Ishikawa (cell line): ENCODE data around the gene GIMAP8.

Experiments
- CEBPB ChIP-seq: IDR thresholded peaks from 2 replicates; pipeline ENCODE4 v1.6.1; 2012
- CREB1 ChIP-seq: IDR thresholded peaks from 2 replicates; pipeline ENCODE4 v1.6.1; 2012; ENCODE audit warnings: low read depth
- EGR1 ChIP-seq: IDR thresholded peaks from 2 replicates; pipeline ENCODE4 v1.6.1; 2012
- EP300 ChIP-seq: IDR thresholded peaks from 2 replicates; pipeline ENCODE4 v1.6.1; 2012; ENCODE audit warnings: borderline replicate concordance
- FOXM1 ChIP-seq: IDR thresholded peaks from 2 replicates; pipeline ENCODE4 v1.6.1; 2012; ENCODE audit warnings: low read depth, borderline replicate concordance
- MAX ChIP-seq: IDR thresholded peaks from 2 replicates; pipeline ENCODE4 v1.6.1; 2012
- NFIC ChIP-seq: IDR thresholded peaks from 2 replicates; pipeline ENCODE4 v1.6.1; 2012
- RAD21 ChIP-seq: IDR thresholded peaks from 2 replicates; pipeline ENCODE4 v1.6.1; 2012; ENCODE audit warnings: low read depth
- REST ChIP-seq: IDR thresholded peaks from 2 replicates; pipeline ENCODE4 v1.6.1; 2012; ENCODE audit warnings: low read depth, mild to moderate bottlenecking
- TAF1 ChIP-seq: IDR thresholded peaks from 2 replicates; pipeline ENCODE4 v1.6.1; 2012; ENCODE audit warnings: low read depth, mild to moderate bottlenecking
- TCF12 ChIP-seq: IDR thresholded peaks from 2 replicates; pipeline ENCODE4 v1.6.1; 2012; ENCODE audit warnings: low read depth
- TEAD4 ChIP-seq: IDR thresholded peaks from 2 replicates; pipeline ENCODE4 v1.6.1; 2012
- USF1 ChIP-seq: IDR thresholded peaks from 2 replicates; pipeline ENCODE4 v1.6.1; 2012
- YY1 ChIP-seq: IDR thresholded peaks from 2 replicates; pipeline ENCODE4 v1.6.1; 2012; ENCODE audit warnings: low read depth
- ZBTB7A ChIP-seq: IDR thresholded peaks from 2 replicates; pipeline ENCODE4 v1.6.1; 2012; ENCODE audit warnings: low read depth

Gene GIMAP8

GRCh38 chr7:150410680-150411346 is 39.6 kb upstream of the GIMAP8 start:
- TF ChIP-seq EP300 (no peak), YY1 (no peak), USF1 (no peak), CEBPB (no peak), TEAD4 (no peak), FOXM1 (no peak), MAX (no peak), CREB1 (no peak), RAD21 (no peak), ZBTB7A (no peak), REST (no peak), TCF12 (no peak), NFIC (no peak), TAF1 (no peak)

GRCh38 chr7:150411606-150412005 is 38.8 kb upstream of the GIMAP8 start:
- no peak for TF ChIP-seq NFIC
- TF ChIP-seq RAD21 = no peak
- TF ChIP-seq REST = no peak
- TF ChIP-seq ZBTB7A = no peak
- no peak for TF ChIP-seq EP300
- no peak for TF ChIP-seq CEBPB
- no peak for TF ChIP-seq YY1
- TF ChIP-seq TEAD4 = no peak
- no peak for TF ChIP-seq TAF1
- no peak for TF ChIP-seq EGR1
- TF ChIP-seq FOXM1 = no peak
- TF ChIP-seq USF1 = no peak
- TF ChIP-seq TCF12 = no peak
- TF ChIP-seq CREB1 = no peak
- no peak for TF ChIP-seq MAX

- TF ChIP-seq YY1 = no peak
- no peak for TF ChIP-seq TCF12
- TF ChIP-seq ZBTB7A = no peak
- no peak for TF ChIP-seq TEAD4
- TF ChIP-seq CEBPB = no peak
Observed at GRCh38 chr7:150412016-150412415, 38.4 kb upstream of the GIMAP8 start.

GRCh38 chr7:150412518-150413488 is 37.6 kb upstream of the GIMAP8 start:
- TF ChIP-seq CREB1 (no peak), REST (no peak), EP300 (no peak), TEAD4 (no peak), TCF12 (no peak)
